ENCODE results near the gene NUDT21.

GRCh38 chr16:56413381-56413780, 37.8 kb downstream of the NUDT21 start:
- TF ChIP-seq POLR2A (IDR thresholded peaks at IDR 0.05), result no peak
- no peak for TF ChIP-seq POLR2AphosphoS5 (IDR thresholded peaks at IDR 0.05)
- no peak for TF ChIP-seq CTCF (IDR thresholded peaks at IDR 0.05)
